Urothelium cell line (cell line): ENCODE results near the gene TPM4.
"Not testable (repeated sequence)": the region's sequence is repeated elsewhere in the genome, so short reads cannot be mapped to it uniquely, and the experiment has no call there.

ENCODE experiments used
- DNase-seq: peaks from one replicate; pipeline ENCODE4 v3.0.0; 2011; ENCODE audit warnings: low spot score, mixed read lengths
- FAIRE-seq: peaks from 2 replicates; lab custom pipeline; 2011; peaks lifted over from hg19 to GRCh38; lab: Jason Lieb, UNC

TPM4 gene

DNA sequence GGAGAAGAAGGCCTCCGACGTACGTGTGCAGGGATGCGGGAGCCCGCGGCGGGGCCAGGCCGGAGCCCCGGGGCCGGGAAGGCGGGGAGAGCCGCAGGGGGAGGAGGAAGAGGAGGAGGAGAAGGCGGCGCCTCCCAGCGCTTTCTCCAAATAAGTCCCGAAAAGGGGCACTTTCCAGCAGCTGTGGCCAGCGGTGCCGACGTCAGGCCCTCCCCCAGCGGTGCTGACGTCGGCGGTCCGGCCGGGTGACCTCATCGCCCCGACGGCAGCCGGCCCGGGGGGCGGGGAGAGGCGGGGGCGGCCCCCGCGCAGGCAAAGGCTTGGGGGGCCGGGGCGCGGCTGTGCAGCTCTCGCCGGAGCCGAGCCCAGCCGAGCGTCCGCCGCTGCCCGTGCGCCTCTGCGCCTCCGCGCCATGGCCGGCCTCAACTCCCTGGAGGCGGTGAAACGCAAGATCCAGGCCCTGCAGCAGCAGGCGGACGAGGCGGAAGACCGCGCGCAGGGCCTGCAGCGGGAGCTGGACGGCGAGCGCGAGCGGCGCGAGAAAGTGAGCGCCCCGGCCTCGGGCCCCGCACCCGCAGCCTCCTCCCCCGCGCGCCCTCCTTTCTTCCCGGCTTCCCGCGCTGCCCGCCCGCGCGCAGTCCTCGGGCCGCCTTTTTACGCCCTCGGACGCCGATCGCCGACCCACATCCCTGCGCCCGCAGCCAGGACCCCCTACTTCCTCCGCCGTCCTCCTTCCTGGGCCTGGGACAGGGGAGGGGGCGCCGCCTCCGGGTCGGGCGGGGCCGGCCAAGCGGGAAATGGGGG is at the start of gene TPM4:
TSS of gene TPM4 (plus strand) at position 342 of the 804 bp plus-strand sequence. CDS start at position 413, 71 bp downstream.
- DNase-seq (peak; percentile 82), FAIRE-seq (no peak)

DNA sequence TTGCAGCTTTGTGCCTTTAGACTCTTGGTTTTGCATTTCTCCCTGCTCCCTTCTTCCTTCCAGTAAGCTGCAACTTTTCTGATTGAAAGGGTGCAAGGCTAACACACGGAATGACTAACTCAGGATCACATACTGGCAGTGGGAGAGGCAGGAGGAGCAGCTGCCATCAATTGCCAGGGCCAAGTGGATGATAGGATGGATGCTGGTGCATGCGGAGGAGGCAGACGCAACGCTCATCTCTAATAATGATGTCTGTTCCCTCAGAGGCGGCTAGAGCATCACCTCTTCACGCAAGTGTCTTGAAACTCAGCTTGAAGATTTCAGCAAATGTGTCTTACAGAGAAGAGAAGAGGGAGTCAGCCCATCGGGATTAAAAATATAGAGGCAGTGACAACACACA is 49.5 kb upstream of the TPM4 start:
- FAIRE-seq, result no peak

DNA sequence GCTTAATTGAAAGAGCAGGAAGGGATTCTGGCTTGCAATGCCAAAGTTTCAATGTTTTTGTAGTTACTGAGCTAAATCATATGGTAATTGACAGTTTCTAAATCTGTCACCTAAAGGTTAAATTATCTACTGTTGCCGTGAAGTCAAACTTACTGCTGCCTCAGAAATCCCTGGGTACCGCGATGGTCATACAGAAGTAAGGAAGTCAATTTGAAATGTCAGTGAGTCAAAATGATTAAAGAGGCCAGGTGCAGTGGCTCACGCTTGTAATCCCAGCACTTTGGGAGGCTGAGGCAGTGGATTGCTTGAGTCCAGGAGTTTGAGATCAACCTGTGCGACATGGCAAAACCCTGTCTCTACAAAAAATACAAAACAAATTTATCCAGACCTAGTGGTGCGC is 48.8 kb upstream of the TPM4 start:
- no peak for FAIRE-seq
- no peak for DNase-seq

More for the DNA sequence above, 49.5 kb upstream of the TPM4 start:
- DNase-seq, result no peak

DNA sequence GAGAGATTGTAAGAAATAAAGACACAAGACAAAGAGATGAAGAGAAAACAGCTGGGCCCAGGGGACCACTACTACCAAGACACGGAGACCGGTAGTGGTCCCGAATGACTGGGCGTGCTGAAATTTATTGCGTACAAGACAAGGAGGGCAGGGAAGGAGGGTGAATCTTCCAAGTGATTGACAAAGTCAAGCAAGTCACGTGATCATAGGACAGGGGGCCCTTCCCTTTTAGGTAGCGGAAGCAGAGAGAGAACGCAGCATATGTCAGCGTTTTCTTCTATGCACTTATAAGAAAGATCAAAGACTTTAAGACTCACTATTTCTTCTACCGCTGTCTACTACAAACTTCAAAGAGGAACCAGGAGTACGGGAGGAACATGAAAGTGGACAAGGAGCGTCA is 46.1 kb upstream of the TPM4 start:
- not testable (repeated sequence) for FAIRE-seq, DNase-seq

DNA sequence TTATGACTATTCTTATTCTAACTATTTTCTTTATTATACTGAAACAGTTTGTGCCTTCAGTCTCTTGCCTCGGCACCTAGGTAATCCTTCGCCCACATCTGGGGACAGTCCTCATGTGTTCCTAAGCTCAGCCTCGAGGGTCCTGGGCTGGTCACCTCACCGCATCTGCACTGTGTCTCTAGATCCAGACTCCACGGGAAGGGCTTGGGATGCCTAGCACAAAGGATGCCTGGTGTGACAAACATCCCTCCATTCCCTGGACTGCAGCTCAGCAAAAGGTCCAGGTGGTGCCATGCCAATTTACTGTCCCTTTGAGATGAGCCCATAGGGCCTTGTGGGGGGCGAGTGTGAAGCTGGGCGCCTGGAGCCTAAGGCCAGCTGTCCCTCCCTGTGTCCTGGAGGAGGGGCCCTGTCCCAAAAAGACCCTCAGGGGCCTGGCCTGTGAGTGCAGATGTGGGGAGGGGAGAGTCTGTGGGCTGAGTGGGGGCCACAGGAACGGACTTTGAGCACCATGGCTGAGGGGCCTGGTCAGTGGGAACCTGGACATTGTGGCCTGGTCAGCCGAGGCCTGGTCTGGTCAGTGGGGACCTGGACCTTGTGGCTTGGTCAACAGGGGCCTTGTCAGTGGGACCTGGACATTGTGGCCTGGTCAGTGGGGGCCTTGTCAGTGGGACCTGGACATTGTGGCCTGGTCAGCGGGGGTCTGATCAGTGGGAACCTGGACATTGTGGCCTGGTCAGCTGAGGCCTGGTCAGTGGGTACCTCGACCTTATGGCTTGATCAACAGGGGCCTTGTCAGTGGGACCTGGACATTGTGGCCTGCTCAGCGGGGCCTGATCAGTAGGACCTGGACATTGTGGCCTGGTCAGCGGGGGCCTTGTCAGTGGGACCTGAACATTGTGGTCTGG is 45.1 kb upstream of the TPM4 start:
- DNase-seq, result no peak
- FAIRE-seq, result no peak

DNA sequence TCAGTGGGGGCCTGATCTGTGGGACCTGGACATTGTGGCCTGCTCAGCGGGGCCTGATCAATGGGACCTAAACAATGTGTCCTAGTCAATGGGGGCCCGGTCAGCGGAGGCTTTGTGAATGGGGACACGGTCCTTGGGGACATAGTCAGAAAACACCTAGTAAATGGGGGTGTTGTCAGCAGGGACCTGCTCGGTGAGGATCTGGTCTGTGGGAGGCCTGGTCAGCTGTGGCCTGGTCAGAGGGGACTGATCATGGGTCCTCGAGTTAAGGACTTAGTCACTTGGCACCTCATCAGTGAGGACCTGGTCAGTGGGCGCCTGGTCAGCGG is 44.5 kb upstream of the TPM4 start:
- DNase-seq (no peak), FAIRE-seq (no peak)

DNA sequence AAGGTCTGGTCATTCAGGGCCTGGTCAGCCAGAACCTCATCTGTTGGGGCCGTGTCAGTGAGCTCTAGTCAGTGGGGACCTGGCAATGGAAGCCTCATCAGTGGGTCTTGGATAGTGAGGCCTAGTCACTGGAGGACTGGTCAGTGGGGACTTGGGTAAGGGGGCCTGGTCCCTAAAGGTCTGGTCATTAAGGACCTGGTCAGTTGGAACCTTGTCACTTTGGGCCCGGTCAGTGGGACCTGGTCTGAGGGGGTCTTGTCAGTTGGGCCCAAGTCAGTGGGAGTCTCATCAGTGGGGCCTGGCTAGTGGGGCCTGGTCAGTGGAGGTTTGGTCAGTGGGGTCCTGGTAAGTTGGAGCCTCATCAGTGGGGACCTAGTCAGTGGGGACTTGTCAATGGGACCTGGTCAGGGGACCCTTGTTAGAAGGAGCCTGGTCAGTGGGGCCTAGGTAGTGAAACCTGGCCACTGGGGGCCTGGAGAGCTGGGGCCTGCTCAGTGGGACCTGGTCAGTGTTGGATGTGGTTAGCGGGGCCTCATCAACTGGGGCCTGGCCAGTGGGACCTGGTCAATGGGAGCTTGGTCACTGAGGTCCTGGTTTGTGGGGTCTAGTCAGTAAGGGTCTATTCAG is 43.7 kb upstream of the TPM4 start:
- DNase-seq (no peak), FAIRE-seq (no peak)

DNA sequence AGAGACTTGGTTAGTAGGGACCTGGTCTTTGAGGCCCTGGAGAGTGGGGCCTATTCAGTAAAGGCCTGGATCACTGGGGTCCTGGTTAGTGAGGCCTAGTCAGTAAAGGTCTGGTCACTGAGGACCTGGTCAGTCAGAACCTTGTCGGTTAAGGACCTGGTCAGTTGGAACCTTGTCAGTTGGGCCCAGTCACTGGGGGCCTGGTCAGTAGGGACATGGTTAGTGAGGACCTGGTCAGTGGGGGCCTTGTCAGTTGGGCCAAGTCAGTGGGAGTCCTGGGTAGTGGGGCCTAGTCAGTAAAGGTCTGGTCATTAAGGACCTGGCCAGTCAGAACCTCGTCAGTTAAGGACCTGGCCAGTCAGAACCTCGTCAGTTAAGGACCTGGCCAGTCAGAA is 43.2 kb upstream of the TPM4 start:
- DNase-seq, result no peak
- FAIRE-seq, result no peak

DNA sequence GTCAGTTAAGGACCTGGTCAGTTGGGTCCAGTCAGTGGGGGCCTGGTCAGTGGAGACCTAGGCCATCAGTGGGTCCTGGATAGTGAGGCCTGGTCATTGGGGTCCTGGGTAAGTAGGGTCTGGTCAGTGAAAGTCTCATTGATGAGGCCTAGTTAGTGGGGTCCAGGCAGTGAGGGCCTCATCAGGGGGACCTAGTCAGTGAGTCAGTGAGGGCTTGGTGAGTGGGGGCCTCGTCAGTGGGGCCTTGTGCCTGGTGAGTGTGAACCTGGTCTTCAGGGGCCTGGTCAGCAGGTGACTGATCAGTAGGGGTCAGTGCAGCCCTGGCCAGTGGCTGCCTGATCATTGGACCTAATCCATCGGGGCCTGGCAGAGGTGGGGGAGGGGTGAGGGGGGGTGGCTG is 42.6 kb upstream of the TPM4 start:
- DNase-seq, result no peak
- no peak for FAIRE-seq

DNA sequence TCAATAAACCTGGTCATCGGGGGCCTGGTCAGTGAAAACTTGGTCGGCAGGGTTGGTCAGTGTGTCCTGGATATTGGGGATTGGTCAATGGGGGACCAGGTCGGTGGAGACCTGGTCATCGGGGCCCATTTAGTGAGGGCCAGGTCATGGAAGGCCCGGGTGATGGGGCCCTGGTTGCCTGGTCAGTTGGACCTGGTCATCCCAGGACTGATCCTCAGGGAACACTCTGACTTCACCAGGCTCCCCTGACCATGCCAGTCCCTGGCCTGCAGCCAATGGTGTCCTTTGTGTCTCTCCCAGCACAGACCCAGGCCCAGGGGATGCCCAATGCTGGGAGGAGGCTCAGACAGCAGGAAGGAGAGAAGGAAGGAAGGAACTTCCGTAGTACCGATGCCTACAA is 42.1 kb upstream of the TPM4 start:
- FAIRE-seq (no peak), DNase-seq (no peak)

DNA sequence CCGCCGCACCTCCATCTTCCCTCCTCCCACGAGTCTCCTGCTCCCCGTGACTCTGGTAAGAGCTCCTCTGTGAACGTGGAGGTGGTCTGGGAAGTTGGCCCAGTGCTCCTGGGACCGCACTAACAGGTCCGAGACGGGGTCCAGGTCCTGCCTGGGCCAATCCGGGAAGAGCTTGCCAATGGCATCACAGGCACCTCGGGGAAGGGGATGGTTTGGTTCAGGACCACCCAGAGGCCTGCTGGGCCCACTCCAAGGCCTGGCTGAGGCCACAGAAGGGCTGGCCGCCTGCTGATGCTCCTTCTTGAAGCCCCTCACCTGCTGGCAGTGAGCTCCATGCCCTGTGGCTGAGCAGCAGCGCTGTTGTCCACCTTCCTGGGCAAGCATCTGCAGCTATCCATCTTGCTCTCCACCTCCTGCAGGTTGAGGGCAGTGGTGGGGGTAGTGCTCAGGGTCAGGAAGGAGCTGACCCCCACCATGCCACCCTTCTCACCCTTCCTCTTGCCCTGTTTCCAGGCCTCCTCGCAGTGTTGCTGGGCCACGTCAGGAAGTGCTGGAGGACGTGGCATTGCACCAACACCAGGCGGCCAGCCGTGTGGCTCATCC is 41.2 kb upstream of the TPM4 start:
- FAIRE-seq (no peak), DNase-seq (no peak)

DNA sequence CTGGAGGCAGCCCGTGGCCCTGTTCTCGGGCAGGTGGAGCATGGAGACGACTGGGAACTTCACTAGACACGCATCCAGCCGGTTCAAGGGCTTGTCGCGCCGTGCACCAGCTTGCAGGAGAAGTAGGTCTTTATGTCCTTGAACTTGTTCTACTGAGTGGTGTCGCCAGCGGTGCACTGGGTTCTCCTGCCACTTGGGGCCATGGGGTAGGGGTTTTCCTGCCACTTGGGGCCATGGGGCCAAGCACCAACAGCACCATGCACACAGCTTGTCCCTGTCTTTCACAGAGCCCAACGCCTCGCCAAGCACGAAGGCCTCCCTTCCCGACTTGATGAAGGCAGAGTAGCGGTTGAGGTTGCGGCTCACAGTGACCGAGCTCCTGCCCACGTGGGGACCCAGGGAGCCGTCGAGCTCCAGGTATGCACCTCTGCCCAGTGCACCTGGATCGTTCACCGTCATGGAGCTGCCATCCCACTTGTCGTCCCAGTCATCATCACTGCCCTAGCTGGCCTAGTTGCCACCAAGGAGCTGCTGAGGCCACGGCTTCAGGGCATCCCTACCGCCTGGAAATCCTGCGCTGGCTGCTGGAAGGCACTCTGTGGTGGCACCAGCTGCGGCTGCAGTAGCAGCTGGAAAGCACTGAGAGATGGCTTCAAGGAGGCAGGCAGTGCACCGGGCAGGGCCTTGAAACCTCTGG is 40.5 kb upstream of the TPM4 start:
- FAIRE-seq (no peak), DNase-seq (no peak)

DNA sequence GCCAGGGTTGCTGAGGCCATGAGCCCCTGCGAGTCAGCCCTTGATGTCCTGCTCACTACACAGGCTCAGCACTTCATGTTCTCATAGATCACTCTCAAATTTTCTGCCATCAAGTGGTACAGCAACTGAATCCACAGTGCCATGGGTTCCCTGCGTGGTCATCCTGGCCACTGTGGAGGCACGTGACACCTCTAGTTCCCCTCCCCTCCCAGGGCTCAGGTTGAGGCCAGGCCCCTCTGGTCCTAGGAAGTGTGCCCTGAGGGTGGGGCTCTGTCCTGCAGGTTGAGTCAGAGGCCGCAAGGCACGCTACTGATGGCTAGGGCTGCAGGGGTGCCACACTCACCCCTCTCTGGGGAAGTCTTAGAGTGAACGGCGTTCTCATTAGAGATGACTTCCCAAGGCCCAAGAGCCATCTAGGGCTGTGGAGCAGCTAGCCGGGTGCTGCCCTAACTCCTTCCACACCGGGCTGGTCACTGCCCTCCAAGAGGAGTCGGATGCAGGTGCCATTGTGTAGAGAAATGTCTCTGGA is 39.8 kb upstream of the TPM4 start:
- FAIRE-seq, result no peak

DNA sequence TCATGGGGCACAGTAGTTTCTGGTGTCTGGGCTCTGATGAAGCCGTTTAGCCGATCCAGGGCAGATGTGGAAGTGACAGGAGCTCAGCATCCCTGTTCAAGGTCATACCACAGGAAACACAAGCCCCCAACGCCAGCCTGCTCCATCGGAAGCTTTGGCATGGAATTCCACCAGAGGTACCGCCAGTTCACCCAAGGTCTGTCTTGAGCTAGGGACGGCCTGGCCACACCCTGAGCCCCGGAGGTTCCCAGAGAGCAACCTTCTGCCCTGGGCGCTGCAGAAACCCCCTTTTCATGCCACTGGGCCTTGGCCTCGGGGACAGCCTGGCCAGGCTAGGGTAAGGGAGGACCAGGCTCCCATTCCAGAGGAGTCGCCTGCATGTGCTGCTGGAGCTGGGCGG is 39.4 kb upstream of the TPM4 start:
- no peak for FAIRE-seq
- no peak for DNase-seq

More for the DNA sequence above, 39.8 kb upstream of the TPM4 start:
- DNase-seq, result no peak

DNA sequence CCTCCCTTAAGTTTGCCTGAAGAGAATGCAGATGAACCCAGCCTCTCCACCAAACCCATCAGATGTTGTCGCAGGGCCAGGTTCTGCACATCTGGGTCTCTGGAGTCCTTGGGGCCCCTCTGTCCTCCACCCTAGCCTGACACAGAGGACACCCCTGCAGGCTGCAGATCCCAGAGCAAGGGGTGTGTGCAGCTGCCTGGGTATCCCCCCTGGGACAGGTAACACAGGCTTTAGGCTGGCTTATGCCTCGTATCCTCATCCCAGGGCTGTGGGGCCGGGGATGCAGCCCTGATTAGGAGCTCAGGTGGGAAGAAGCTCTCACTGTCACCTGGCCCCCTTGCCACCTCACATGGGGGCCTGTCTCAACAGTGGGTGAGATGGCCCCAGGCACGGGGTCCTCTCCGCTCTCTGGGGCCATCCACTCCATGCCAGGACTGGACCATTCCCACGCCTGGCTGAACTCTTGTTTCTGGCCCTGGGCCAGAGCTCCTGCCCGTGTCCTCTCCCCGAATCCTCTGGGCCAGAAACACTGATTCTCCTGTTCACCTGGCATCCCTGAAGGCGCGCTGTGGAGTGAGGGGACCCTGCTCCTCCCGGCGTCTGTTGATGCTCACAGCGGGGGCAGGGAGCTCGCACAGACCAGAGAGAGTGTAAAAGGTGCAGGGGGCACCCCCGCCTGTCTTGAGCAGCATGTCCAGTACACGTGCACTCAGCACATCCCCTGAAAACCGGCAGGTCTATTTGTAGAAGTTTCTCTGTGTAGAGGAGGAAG is 38.7 kb upstream of the TPM4 start:
- DNase-seq, result no peak
- FAIRE-seq, result no peak

DNA sequence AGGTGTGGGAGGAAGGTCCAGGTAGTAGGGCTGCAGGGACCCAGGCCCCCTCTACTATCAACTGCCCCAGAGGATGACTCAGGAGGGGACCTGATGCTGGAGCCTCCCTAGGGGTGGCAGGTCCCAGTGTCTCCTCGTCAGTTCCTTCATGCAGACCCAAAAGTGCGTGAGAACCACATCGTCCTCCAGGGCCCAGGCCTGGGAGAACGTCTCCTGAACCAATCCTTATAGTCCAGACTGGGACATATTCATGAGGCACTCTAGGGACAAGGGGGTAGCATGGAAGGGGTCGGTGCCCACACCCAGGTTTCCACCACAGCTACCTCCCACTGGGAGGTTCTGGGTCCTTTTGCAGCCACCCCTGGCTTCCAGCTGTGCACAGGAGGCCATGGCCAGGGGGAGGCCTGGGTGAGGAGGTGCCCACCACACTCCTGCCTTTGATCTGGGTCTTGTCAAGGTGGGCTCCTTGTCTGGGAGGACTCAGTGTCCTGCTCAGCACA is 38.0 kb upstream of the TPM4 start:
- FAIRE-seq (no peak), DNase-seq (no peak)

DNA sequence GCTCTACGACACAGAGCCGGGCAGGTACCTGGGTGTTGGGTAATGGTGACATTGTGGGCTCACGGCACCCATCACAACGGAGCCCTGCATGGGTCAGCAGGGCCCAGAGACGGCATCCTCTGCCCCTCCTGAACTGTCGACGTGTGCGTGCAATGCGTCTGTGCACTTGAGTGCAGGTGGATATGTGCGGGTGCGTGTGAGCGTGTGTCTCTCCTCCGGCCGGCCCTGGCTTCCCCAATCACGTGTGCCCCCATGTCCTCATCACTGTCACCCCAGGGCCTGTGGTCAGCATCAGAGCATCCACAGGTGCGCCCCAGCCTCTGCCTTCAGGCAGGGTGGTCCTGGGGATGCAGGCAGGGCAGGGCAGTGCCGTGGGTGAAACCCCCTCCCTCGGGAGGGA is 37.2 kb upstream of the TPM4 start:
- FAIRE-seq (no peak), DNase-seq (no peak)

DNA sequence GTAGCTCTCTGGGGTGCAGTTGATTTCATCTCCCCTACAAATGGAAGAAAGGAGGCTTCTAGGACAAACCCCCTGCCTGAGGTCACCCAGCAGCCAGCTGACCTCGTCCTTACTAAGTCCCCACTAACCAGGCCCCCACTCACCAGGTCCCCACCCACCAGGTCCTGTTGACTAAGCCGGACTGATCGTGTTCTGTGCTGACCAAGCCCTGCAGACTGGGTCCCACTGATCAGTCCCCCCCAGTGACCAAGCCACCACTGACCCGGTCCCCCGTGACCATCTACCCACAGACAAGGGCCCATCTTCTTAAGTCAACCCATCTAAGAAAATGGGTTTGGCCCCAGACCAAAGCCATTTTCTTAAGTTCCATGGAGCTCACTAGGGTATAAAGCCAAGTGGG is 36.8 kb upstream of the TPM4 start:
- DNase-seq (no peak), FAIRE-seq (no peak)

DNA sequence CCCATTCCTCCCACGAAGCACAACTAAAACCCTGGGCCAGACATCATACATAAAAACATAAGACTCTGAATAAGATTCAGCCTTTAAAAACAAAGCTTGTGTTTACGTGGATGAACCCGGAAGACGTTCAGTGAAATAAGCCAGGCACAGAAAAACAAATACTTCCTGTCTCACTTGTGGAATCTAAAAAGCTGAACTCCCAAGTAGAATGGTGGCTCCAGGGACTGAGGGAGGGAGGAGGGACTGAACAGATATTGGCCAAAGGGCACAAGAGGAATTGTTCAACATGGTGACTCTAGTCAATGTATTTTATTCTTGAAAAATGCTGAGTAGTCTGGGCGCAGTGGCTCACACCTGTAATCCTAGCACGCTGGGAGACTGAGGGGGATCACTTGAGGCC is 35.7 kb upstream of the TPM4 start:
- FAIRE-seq, result no peak

More for the DNA sequence above, 35.7 kb upstream of the TPM4 start:
- DNase-seq, result no peak
